ENCODE measurements around the gene HAL.

DNA sequence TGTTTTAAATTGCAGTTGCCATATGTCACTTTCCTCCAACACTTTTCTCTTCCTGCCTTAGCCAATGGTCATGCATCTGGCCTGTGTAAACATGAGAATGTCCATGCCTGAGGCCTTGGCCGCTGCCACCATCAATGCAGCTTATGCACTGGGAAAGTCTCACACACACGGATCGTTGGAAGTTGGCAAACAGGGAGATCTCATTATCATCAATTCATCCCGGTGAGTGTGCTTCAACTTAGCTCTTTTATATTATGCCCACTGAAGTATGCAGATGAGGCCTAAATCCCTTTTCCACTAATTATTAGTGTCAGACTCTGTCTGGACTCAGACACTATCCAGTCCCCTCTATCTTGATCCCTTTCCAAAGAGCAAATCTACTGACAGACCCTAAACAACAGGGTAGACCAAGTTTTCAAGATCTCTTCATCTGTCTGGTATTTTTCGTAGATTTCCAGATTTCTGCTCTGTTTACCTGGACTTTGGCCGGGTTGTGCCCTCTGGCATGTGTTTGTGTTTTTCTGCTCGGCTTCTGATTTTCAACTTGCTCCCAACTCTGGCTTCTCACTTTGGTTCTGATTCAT is 29.8 kb downstream of the HAL start:
- no peak for TF ChIP-seq CTCF (conservative IDR thresholded peaks at IDR 0.05)
- no peak for TF ChIP-seq ZFX (IDR thresholded peaks at IDR 0.05)
